Measurements from ENCODE around the gene SLC22A8.
"Not testable (repeated sequence)": the region's sequence is repeated elsewhere in the genome, so short reads cannot be mapped to it uniquely, and the experiment has no call there.

SLC22A8 gene

GRCh38 chr11:62954478-62954877, 61.2 kb downstream of the SLC22A8 start:
- Histone ChIP-seq H3K36me3 (ENCODE audit: insufficient read depth, insufficient read length, low read length) (no peaks in the 10 kb centered on the region), H3K9ac (ENCODE audit: insufficient read length, low read depth) (no peak overlapping the region), H3K27me3 (ENCODE audit: insufficient read depth, insufficient read length) (no peaks in the 10 kb centered on the region), H3K9me3 (ENCODE audit: insufficient read depth, low read length) (no peaks in the 10 kb centered on the region), H3K4me1 (ENCODE audit: insufficient read depth, insufficient read length) (no peaks in the 10 kb centered on the region), H3K4me3 (ENCODE audit: insufficient read length, low read depth) (no peak overlapping the region)
- no peak for DNase-seq (ENCODE audit: low read depth, low spot score)
- no peak for TF ChIP-seq ZNF274 (IDR thresholded peaks at IDR 0.05; ENCODE audit: low read depth, low read length)
- no peak for TF ChIP-seq YY1 (IDR thresholded peaks at IDR 0.05; ENCODE audit: insufficient read depth, insufficient read length)
- no peak for TF ChIP-seq SUZ12 (IDR thresholded peaks at IDR 0.05; ENCODE audit: extremely low read depth, insufficient read depth, insufficient read length)

GRCh38 chr11:62953811-62954210, 61.8 kb downstream of the SLC22A8 start:
- TF ChIP-seq SUZ12 (IDR thresholded peaks at IDR 0.05; ENCODE audit: extremely low read depth, insufficient read depth, insufficient read length) (no peak), ZNF274 (IDR thresholded peaks at IDR 0.05; ENCODE audit: low read depth, low read length) (no peak)
- no peaks in the 10 kb centered on the region for H3K9me3 ChIP-seq (ENCODE audit: insufficient read depth, low read length)
- no peak overlapping the region for H3K4me3 ChIP-seq (ENCODE audit: insufficient read length, low read depth)
- H3K36me3 ChIP-seq (ENCODE audit: insufficient read depth, insufficient read length, low read length), result no peaks in the 10 kb centered on the region
- no peaks in the 10 kb centered on the region for H3K4me1 ChIP-seq (ENCODE audit: insufficient read depth, insufficient read length)
- H3K27me3 ChIP-seq (ENCODE audit: insufficient read depth, insufficient read length), result no peaks in the 10 kb centered on the region
- H3K9ac ChIP-seq (ENCODE audit: insufficient read length, low read depth), result no peak overlapping the region
- DNase-seq (ENCODE audit: low read depth, low spot score), result no peak

GRCh38 chr11:62948765-62949320, 66.8 kb downstream of the SLC22A8 start:
- no peaks in the 10 kb centered on the region for H3K9me3 ChIP-seq (ENCODE audit: insufficient read depth, low read length)
- H3K36me3 ChIP-seq (ENCODE audit: insufficient read depth, insufficient read length, low read length), result no peaks in the 10 kb centered on the region
- no peak overlapping the region for H3K9ac ChIP-seq (ENCODE audit: insufficient read length, low read depth)

GRCh38 chr11:62945538-62945937, 70.1 kb downstream of the SLC22A8 start:
- DNase-seq (ENCODE audit: low read depth, low spot score); H3K4me3 ChIP-seq (ENCODE audit: insufficient read length, low read depth); H3K27me3 ChIP-seq (ENCODE audit: insufficient read depth, insufficient read length): not testable (repeated sequence)

More at GRCh38 chr11:62948765-62949320, 66.8 kb downstream of the SLC22A8 start:
- TF ChIP-seq YY1 (IDR thresholded peaks at IDR 0.05; ENCODE audit: insufficient read depth, insufficient read length), result no peak
- no peak for TF ChIP-seq SUZ12 (IDR thresholded peaks at IDR 0.05; ENCODE audit: extremely low read depth, insufficient read depth, insufficient read length)
- TF ChIP-seq ZNF274 (IDR thresholded peaks at IDR 0.05; ENCODE audit: low read depth, low read length), result no peak
- Histone ChIP-seq H3K27me3 (ENCODE audit: insufficient read depth, insufficient read length) (no peaks in the 10 kb centered on the region), H3K4me3 (ENCODE audit: insufficient read length, low read depth) (no peak overlapping the region), H3K4me1 (ENCODE audit: insufficient read depth, insufficient read length) (no peaks in the 10 kb centered on the region)
- no peak for DNase-seq (ENCODE audit: low read depth, low spot score)

More at GRCh38 chr11:62945538-62945937, 70.1 kb downstream of the SLC22A8 start:
- not testable (repeated sequence) for H3K4me1 ChIP-seq (ENCODE audit: insufficient read depth, insufficient read length); H3K9me3 ChIP-seq (ENCODE audit: insufficient read depth, low read length); H3K36me3 ChIP-seq (ENCODE audit: insufficient read depth, insufficient read length, low read length); H3K9ac ChIP-seq (ENCODE audit: insufficient read length, low read depth)
